Measurements from ENCODE around the gene MLYCD. TPM values are rescaled to one million over a fixed set of nuclear protein-coding genes. Genes with fewer than 3 reads are reported as not detected.

The MLYCD gene
- total and polyA plus RNA-seq, 2 donors from 2014 or later, result 8.8 to 9.1 TPM

DNA sequence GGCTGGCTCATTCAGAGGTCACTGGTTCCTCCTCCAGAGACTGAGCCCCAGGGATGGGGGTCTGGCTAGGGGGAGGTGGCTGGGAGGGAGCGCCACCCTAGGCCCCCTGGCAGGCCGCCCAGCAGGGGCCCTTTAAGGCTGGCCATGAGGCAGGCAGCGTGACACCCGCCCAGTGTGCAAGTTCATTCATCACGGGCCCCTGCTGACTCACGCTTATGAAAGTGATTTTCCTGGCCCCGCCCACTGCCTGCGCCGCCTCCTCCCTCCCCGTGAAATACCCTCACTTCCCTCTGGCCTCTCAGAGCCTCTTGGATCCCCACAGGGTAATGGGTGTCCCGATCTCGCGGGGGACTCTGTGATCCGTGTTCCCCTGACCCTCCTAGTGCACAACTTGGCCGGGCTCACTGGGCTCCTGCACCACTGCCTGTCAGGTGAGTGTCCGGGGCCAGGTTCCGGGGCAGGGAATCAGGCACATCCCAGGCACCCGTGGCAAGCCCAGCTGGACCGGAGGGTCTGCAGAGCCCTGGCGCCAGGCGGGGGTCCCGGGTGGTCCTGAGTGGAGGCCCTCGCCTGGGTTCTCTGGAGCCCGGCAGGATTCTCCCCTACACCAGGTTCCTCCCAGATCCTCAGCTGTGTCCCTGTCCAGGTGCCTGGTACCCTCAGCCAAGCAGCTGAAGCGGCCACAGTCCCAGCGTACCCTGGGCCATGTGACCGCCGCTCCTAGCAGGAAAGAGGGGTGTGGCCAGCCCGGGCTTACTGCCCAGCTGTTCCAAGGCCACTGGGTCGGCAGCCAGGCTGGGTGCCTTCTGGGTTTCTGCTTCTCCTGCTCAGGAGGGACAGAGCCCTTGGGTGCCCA is 54.3 kb downstream of the MLYCD start, which contains the start of gene OSGIN1:
Gene OSGIN1 (plus strand): TSS at position 301 of the 856 bp plus-strand sequence. CDS start 4,432 bp downstream, outside the sequence.
- Histone ChIP-seq H3K36me3 (ENCODE audit: control insufficient read depth in 2 of 3, insufficient read depth in 3 of 3, low read length in 3 of 3) (peaks cover 0 to 2% (median 0%) of the 10 kb centered on the region in 3 donors), H3K27ac (ENCODE audit: low read depth in 2 of 2, low read length in 2 of 2) (peak within 1 kb of the TSS; percentile 96 to 99), H3K4me3 (ENCODE audit: low read length in 3 of 3) (peak within 1 kb of the TSS in 2 of 3 donors; percentile 82 to 91), H3K27me3 (ENCODE audit: control insufficient read depth, insufficient read depth, low read length) (no peaks in the 10 kb centered on the region), H3K9ac (ENCODE audit: low read length in 3 of 3) (peak within 1 kb of the TSS in 2 of 3 donors; percentile 65 to 94), H3K4me1 (ENCODE audit: control insufficient read depth in 2 of 3, insufficient read depth in 2 of 3, low read depth in 1 of 3, low read length in 3 of 3) (peaks cover 0 to 19% (median 7%) of the 10 kb centered on the region in 3 donors), H3K9me3 (ENCODE audit: control insufficient read depth in 2 of 3, insufficient read depth in 1 of 3, low read length in 3 of 3) (no peaks in the 10 kb centered on the region)
- intact Hi-C loops (cut with DNase I), result no loop called here
- DNase-seq (peak; percentile 57 to 97 (median 78)), FAIRE-seq (no peak)
- TF ChIP-seq, protein P1, sequence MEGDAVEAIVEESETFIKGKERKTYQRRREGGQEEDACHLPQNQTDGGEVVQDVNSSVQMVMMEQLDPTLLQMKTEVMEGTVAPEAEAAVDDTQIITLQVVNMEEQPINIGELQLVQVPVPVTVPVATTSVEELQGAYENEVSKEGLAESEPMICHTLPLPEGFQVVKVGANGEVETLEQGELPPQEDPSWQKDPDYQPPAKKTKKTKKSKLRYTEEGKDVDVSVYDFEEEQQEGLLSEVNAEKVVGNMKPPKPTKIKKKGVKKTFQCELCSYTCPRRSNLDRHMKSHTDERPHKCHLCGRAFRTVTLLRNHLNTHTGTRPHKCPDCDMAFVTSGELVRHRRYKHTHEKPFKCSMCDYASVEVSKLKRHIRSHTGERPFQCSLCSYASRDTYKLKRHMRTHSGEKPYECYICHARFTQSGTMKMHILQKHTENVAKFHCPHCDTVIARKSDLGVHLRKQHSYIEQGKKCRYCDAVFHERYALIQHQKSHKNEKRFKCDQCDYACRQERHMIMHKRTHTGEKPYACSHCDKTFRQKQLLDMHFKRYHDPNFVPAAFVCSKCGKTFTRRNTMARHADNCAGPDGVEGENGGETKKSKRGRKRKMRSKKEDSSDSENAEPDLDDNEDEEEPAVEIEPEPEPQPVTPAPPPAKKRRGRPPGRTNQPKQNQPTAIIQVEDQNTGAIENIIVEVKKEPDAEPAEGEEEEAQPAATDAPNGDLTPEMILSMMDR (IDR thresholded peaks at IDR 0.05; ENCODE audit: borderline replicate concordance, extremely low read depth, insufficient read depth), result no peak

DNA sequence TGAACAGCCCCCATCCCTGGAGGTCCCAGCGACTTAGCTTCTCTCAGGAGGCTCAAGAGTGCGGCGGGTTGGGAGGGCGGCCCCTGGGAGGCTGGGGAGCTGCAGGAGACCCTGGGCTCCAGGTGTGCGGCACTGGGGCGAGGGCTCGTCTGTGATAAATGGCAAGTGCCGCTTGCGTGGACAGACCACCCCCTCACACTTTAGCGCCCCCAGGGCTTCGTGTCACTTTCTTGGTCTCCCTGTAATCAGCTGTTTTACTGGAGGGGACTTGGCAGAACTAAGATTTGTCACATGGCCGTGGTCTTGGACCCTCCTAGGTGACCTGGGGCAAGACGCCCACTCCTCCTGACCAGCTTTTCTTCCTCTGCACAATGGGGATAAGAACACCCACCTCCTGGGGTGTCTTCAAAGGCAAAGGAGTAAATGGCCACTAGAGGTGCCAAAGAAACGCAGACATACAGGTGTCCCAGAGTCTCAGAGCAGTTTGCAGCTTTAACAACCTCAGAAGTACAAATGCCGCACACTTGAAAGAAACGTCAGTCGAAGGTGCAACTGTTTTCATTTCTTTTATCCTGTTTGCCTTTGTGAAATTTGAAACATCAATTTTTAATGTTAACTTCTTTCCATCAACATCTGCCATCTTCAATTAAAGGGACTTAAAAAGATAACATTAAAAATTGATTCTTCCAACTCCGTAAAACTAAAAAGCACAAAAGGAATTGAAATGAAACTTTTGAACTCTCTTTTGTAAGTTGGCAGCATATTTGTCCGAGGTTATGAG is 55.1 kb downstream of the MLYCD start:
- peaks cover 0 to 9% (median 0%) of the 10 kb centered on the region in 3 donors for H3K36me3 ChIP-seq (ENCODE audit: control insufficient read depth in 2 of 3, insufficient read depth in 3 of 3, low read length in 3 of 3)
- TF ChIP-seq, protein P1 (IDR thresholded peaks at IDR 0.05; ENCODE audit: borderline replicate concordance, extremely low read depth, insufficient read depth), result peak; percentile 31

GRCh38 chr16:83954577-83955016 is 55.7 kb downstream of the MLYCD start:
- Histone ChIP-seq H3K4me1 (ENCODE audit: control insufficient read depth in 2 of 3, insufficient read depth in 2 of 3, low read depth in 1 of 3, low read length in 3 of 3) (peaks cover 0 to 19% (median 7%) of the 10 kb centered on the region in 3 donors), H3K27me3 (ENCODE audit: control insufficient read depth, insufficient read depth, low read length) (no peaks in the 10 kb centered on the region), H3K4me3 (ENCODE audit: low read length in 3 of 3) (peak overlapping the region in 2 of 3 donors; percentile 82 to 91), H3K9me3 (ENCODE audit: control insufficient read depth in 2 of 3, insufficient read depth in 1 of 3, low read length in 3 of 3) (no peaks in the 10 kb centered on the region), H3K27ac (ENCODE audit: low read depth in 2 of 2, low read length in 2 of 2) (peak overlapping the region in 1 of 2 donors; percentile 18), H3K36me3 (ENCODE audit: control insufficient read depth in 2 of 3, insufficient read depth in 3 of 3, low read length in 3 of 3) (peaks cover 0 to 12% (median 5%) of the 10 kb centered on the region in 3 donors), H3K9ac (ENCODE audit: low read length in 3 of 3) (peak overlapping the region in 1 of 3 donors; percentile 94)
- no peak for FAIRE-seq
- DNase-seq, result peak in 3 of 5 donors; percentile 31 to 78 (median 40)
- TF ChIP-seq, protein P1 (IDR thresholded peaks at IDR 0.05; ENCODE audit: borderline replicate concordance, extremely low read depth, insufficient read depth), result no peak
- intact Hi-C loops (cut with DNase I), result no loop called here

More for the DNA sequence above, 55.1 kb downstream of the MLYCD start:
- peaks cover 0 to 19% (median 7%) of the 10 kb centered on the region in 3 donors for H3K4me1 ChIP-seq (ENCODE audit: control insufficient read depth in 2 of 3, insufficient read depth in 2 of 3, low read depth in 1 of 3, low read length in 3 of 3)
- peak overlapping the region in 2 of 3 donors; percentile 82 to 91 for H3K4me3 ChIP-seq (ENCODE audit: low read length in 3 of 3)
- no peaks in the 10 kb centered on the region for H3K27me3 ChIP-seq (ENCODE audit: control insufficient read depth, insufficient read depth, low read length)
- peak overlapping the region; percentile 96 to 99 for H3K27ac ChIP-seq (ENCODE audit: low read depth in 2 of 2, low read length in 2 of 2)
- FAIRE-seq (no peak), DNase-seq (peak in 2 of 5 donors; percentile 57 to 67)
- no peaks in the 10 kb centered on the region for H3K9me3 ChIP-seq (ENCODE audit: control insufficient read depth in 2 of 3, insufficient read depth in 1 of 3, low read length in 3 of 3)
- intact Hi-C loops (cut with DNase I), result no loop called here
- H3K9ac ChIP-seq (ENCODE audit: low read length in 3 of 3), result peak overlapping the region in 2 of 3 donors; percentile 20 to 94

Data from kidney (tissue), 14 donors.